Chondrocyte (in vitro differentiated cells): ENCODE results near the gene ADRA2B. TPM values are rescaled to one million over a fixed set of nuclear protein-coding genes. Genes with fewer than 3 reads are reported as not detected.

Source experiments
- DNase-seq: peaks from one replicate; pipeline ENCODE4 v3.0.0; 2021; ENCODE audit warnings: mixed read lengths, low spot score
- H3K27ac Mint-ChIP-seq: one replicate; pipeline ENCODE4 v1.8.0; 2021; ENCODE audit warnings: mild to moderate bottlenecking, moderate library complexity, mixed read lengths; ENCODE audit not compliant: unreplicated experiment
- H3K27me3 Mint-ChIP-seq: 2 replicates; pipeline ENCODE4 v1.8.0; 2021; ENCODE audit warnings: low read depth, mixed read lengths
- H3K36me3 Mint-ChIP-seq: 2 replicates; pipeline ENCODE4 v1.8.0; 2021; ENCODE audit warnings: low read depth, mixed read lengths
- H3K4me1 Mint-ChIP-seq: 2 replicates; pipeline ENCODE4 v1.8.0; 2021; ENCODE audit warnings: low read depth, mild to moderate bottlenecking, mixed read lengths
- H3K4me3 Mint-ChIP-seq: one replicate; pipeline ENCODE4 v1.8.0; 2021; ENCODE audit warnings: mild to moderate bottlenecking, moderate library complexity, mixed read lengths; ENCODE audit not compliant: unreplicated experiment
- H3K9me3 Mint-ChIP-seq: 2 replicates; pipeline ENCODE4 v1.8.0; 2021; ENCODE audit warnings: low read depth, mixed read lengths
- total RNA-seq: library from RNA; stranded (reverse); gene quantifications from 3 replicates; pipeline ENCODE4 v1.2.1, GENCODE V29; 2021
- TF ChIP-seq, protein P1 (sequence below): fragments of 200-600 bp; sonication (generic); IDR thresholded peaks from 2 replicates; pipeline ENCODE4 v1.5.0; 2021; ENCODE audit warnings: antibody characterized with exemption, mild to moderate bottlenecking, moderate library complexity

The ADRA2B gene
- total RNA-seq, 1 donor from 2014 or later = 0.07 TPM

DNA sequence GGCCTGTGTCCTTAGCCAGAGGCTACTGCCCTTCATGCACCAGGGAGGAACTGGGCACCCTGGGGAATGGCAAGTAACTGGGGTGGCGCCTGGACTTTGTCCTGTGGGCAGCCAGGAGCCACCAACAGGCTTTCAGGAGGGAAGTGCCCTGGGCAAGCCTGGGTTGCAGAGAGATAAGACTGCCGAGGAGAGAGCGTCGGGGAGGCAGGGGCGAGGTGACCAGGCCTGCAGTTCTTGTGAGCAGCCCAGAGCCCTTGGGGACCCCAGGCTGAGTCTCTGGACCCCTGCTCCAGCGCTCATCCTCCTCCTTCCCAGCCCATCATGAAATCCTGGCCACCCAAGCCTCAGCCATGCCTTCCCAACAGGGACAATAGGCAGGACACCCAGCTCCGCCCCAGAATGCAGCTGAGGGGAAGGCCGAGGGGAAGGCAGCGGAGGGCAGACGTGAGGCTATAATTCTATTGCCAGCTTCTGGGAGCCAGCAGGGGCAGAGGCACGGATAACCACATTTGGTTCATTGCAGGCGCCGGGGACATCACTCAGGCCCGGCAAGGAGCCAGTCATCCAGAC is 25.1 kb downstream of the ADRA2B start:
- TF ChIP-seq, protein P1, sequence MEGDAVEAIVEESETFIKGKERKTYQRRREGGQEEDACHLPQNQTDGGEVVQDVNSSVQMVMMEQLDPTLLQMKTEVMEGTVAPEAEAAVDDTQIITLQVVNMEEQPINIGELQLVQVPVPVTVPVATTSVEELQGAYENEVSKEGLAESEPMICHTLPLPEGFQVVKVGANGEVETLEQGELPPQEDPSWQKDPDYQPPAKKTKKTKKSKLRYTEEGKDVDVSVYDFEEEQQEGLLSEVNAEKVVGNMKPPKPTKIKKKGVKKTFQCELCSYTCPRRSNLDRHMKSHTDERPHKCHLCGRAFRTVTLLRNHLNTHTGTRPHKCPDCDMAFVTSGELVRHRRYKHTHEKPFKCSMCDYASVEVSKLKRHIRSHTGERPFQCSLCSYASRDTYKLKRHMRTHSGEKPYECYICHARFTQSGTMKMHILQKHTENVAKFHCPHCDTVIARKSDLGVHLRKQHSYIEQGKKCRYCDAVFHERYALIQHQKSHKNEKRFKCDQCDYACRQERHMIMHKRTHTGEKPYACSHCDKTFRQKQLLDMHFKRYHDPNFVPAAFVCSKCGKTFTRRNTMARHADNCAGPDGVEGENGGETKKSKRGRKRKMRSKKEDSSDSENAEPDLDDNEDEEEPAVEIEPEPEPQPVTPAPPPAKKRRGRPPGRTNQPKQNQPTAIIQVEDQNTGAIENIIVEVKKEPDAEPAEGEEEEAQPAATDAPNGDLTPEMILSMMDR = no peak
- Mint-ChIP-seq H3K27me3 (peaks cover 10% of the 10 kb centered on the region), H3K4me3 (no peak overlapping the region), H3K27ac (no peak overlapping the region), H3K4me1 (no peaks in the 10 kb centered on the region), H3K36me3 (no peaks in the 10 kb centered on the region), H3K9me3 (peaks cover 3% of the 10 kb centered on the region)
- DNase-seq = peak; percentile 69

DNA sequence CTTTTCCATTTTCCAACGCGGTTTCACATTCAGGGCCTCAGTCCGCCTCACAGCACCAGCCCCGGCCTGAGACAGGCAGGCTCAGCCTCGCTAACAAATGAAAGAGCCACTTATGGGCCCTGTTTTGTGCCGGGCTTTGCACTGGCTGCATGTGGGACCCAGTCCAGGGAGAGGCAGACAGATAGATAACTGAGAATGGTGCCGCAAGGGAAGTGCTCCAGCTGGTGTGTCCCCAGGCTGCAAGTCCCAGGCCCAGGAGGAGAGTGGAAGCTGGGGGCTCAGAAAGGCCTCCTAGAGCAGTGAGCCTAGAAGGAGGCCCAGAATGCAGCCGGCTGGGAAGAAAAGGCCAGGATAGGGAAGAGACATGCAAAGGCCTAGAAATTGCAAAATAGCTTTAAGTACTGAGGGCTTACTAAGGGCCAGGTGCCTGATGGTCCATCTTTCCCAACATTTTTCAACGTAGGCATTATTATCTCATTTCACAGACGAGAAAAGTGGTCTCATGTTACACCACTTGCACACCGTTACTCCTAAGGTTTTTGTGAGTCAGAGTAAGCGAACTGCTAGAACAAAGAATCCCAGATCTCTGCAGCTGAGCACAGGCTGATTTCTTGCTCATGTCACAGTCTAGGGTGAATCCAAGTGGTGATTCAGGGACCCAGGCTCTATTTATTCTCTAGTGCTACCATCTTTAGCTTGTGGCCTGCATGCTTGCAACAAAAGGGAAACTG is 26.0 kb downstream of the ADRA2B start:
- Mint-ChIP-seq H3K27ac (no peak overlapping the region), H3K4me1 (no peaks in the 10 kb centered on the region), H3K36me3 (no peaks in the 10 kb centered on the region), H3K27me3 (peaks cover 10% of the 10 kb centered on the region), H3K4me3 (no peak overlapping the region), H3K9me3 (peaks cover 3% of the 10 kb centered on the region)
- DNase-seq = peak; percentile 43
- TF ChIP-seq, protein P1 = no peak

GRCh38 chr2:96089356-96090195 is 26.8 kb downstream of the ADRA2B start:
- Mint-ChIP-seq H3K4me1 (peaks cover 2% of the 10 kb centered on the region), H3K36me3 (no peaks in the 10 kb centered on the region), H3K27me3 (peaks cover 9% of the 10 kb centered on the region), H3K27ac (no peak overlapping the region), H3K4me3 (no peak overlapping the region), H3K9me3 (peaks cover 3% of the 10 kb centered on the region)
- TF ChIP-seq, protein P1 = no peak
- DNase-seq = peak; percentile 82

- DNase-seq = peak; percentile 60
- Mint-ChIP-seq H3K36me3 (no peaks in the 10 kb centered on the region), H3K4me1 (peaks cover 2% of the 10 kb centered on the region), H3K4me3 (no peak overlapping the region), H3K27me3 (peaks cover 4% of the 10 kb centered on the region), H3K9me3 (peaks cover 3% of the 10 kb centered on the region), H3K27ac (no peak overlapping the region)
- TF ChIP-seq, protein P1 = no peak
Measured at GRCh38 chr2:96088340-96089335, 27.7 kb downstream of the ADRA2B start.
